GM18951 (cell line): ENCODE measurements around the gene BLTP1.

Source experiments
- POLR2A ChIP-seq: IDR thresholded peaks from 4 replicates; pipeline ENCODE4 v1.6.1; 2011; ENCODE audit warnings: mild to moderate bottlenecking; ENCODE audit not compliant: insufficient read length, insufficient read depth; ENCODE audit errors: extremely low read depth
- in situ Hi-C: fragments of 300-500 bp; cut with MboI; formaldehyde crosslinking; loops from one replicate; pipeline ENCODE4 v1.12.0; 2022; ENCODE audit warnings: low sequenced_read_pairs, mixed read lengths, inconsistent platforms; ENCODE audit not compliant: unreplicated experiment

Gene BLTP1

DNA sequence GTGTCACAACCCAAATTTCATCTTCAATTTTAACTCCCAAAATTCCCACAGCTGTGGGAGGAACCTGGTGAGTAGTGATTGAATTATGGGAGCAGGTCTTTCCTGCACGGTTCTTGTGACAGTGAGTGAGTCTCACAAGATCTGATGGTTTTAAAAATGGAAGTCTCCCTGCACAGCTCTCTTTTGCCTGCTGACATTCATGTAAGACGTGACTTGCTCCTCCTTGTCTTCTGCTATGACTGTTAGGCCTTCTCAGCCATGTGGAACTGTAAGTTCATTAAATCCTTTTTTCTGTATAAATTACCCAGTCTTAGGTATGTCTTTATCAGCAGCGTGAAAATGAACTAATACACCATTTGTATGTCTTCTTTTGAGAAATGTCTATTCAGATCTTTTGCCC, 13.0 kb upstream of the BLTP1 start:
- in situ Hi-C loops, result no loop called here
- no peak for TF ChIP-seq POLR2A

DNA sequence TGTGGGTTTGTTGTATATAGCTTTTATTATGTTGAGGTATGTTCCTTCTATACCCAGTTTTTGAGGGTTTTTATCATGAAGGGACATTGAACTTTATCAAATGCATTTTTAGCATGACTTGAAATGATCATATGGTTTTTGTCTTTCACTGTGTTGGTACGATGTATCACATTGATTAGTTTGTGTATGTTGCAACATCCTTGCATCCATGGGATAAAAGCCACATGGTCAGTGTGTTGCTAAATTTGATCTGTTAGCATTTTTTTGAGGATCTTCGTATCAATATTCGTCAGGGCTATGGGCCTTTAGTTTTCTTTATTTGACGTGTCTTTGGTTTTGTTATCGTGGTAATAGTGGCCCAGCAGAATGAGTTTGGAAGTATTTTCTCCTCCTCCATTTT, 11.3 kb upstream of the BLTP1 start:
- in situ Hi-C loops, result no loop called here
- TF ChIP-seq POLR2A, result no peak

DNA sequence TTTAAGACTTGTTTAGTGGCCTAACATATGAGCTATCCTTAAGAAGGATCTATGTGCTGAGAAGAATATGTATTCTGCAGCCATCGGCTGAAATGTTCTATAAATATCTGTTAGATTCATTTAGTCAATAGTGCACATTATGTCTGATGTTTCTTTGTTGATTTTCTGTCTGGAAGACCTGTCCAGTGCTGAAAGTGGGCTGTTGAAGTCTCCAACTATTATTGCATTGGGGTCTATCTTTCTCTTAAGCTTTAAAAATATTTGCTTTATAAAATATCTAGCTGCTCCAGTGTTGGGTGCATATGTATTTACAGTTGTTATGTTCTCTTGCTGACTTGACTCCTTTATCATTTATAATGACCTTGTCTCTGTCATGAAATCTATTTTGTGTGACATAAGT, 9.4 kb upstream of the BLTP1 start:
- TF ChIP-seq POLR2A, result no peak
- in situ Hi-C loops, result no loop called here

DNA sequence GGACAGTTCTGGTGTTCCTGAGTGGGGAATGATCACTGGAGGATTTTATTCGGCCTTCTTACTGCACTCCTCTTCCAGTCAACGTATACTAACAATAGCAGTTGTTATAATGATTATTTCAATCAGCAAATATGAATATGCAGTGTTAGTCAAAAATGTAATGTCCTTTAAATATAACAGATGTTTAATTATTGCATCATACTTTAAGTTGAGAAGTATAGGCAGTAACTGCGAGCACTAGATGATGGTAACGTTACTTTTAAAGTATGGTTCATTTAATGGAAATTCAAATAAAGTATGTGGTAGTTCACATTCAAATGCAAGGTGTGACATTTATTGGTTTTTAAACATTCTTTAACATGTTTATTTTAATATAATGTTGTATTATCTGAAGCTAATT, 5.5 kb upstream of the BLTP1 start:
- in situ Hi-C loops, result no loop called here
- no peak for TF ChIP-seq POLR2A

DNA sequence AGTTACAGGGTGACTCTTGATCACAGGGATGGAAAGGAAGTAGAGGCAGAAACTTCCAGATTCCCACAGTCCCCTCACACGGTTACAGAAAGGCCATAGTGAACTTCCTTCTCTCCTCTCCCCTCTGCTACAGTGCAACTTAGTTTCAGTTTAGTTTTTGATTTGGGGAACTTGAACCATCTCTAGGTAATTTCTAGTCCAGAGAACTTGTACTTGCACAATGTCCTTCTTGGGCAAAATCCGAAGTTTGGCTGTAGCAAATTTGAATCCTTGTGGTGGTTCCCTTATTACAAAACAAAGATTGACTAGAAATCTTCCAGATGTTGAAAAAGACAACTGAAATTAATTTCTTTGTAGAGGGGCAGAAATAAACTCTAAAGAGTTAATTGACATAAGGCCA, 1.2 kb upstream of the BLTP1 start:
- in situ Hi-C loops, result no loop called here
- TF ChIP-seq POLR2A, result no peak

- in situ Hi-C loops, result no loop called here
- TF ChIP-seq POLR2A, result no peak
Measured at GRCh38 chr4:122152711-122153226, 638 bp downstream of the BLTP1 start.

DNA sequence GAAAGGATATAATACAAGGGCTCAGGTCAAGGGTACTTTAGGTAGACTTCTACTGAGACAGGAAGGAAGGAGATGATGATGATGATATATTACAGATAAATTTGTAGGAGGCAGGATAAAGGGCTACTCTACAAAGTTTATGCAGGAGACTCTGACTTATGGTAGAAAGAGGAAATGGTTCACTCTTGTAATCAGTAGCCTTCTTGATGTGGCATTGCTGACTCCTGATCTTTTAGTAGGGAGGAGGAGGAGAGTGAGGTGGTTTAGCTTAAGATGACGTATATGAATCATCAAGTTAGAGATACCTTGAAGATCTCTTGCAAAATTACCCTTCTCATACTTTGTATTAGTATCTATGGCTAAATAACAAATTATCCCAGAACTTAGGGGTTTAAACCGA, 4.7 kb downstream of the BLTP1 start:
- in situ Hi-C loops, result no loop called here
- TF ChIP-seq POLR2A, result no peak

- TF ChIP-seq POLR2A, result no peak
- in situ Hi-C loops, result no loop called here
Measured at GRCh38 chr4:122163301-122163700, 11.2 kb downstream of the BLTP1 start.

- TF ChIP-seq POLR2A, result no peak
- in situ Hi-C loops, result no loop called here
Measured at GRCh38 chr4:122163767-122164166, 11.6 kb downstream of the BLTP1 start.

GRCh38 chr4:122167369-122167768, 15.2 kb downstream of the BLTP1 start:
- TF ChIP-seq POLR2A, result no peak
- in situ Hi-C loops, result no loop called here

GRCh38 chr4:122170775-122171174, 18.6 kb downstream of the BLTP1 start:
- in situ Hi-C loops, result no loop called here
- TF ChIP-seq POLR2A, result no peak

- no peak for TF ChIP-seq POLR2A
- in situ Hi-C loops, result no loop called here
Measured at GRCh38 chr4:122171323-122171722, 19.2 kb downstream of the BLTP1 start.

DNA sequence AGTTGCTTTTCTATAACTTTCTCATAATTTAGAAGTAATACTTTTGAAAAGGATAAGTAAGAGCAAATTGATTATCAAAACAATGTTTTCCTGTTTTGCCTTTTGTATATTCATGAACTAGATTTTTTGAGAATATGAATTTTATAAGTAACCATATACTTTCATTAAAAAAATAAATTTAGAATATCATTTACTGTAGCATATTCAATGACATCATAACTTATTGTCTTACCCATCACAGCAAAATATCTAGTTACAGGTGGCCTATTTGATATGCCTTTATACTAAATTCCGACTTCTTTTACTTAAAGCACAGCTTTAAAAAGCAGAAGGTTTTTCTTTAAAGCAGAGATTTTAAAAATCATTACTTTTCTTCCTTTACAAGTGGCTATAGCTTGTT, 20.1 kb downstream of the BLTP1 start:
- no peak for TF ChIP-seq POLR2A
- in situ Hi-C loops, result no loop called here

DNA sequence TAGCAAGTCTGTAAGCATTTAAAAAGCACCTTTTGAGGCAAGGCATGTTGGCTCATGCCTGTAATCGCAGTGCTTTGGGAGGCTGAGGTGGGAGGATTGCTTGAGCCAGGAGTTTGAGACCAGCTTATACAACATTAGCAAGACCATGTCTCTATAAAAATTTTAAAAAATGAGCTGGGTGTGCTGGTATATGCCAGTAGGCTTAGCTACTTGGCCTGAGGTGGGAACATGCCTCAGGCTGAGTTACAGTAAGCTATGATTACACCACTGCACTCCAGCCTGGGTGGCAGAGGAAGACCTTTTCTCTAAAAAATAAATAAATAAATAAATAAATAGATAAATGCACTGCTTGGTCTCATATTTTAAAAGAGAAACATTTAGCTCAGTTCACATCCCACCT, 26.8 kb downstream of the BLTP1 start:
- no peak for TF ChIP-seq POLR2A
- in situ Hi-C loops, result no loop called here

GRCh38 chr4:122195718-122196117, 43.6 kb downstream of the BLTP1 start:
- in situ Hi-C loops, result no loop called here
- TF ChIP-seq POLR2A, result no peak
